ENCODE data around the gene MAP3K3.
A peak's percentile ranks its signal among the peaks of the same experiment; 100 is the strongest.

The MAP3K3 gene

GRCh38 chr17:63694229-63694949, 72.2 kb downstream of the MAP3K3 start:
- DNase-seq (ENCODE audit: low read depth): no peak

- DNase-seq (ENCODE audit: low read depth): no peak
These were observed 72.9 kb downstream of the MAP3K3 start for GRCh38 chr17:63694950-63695773.

GRCh38 chr17:63695889-63696288, 73.7 kb downstream of the MAP3K3 start:
- DNase-seq (ENCODE audit: low read depth): no peak

- DNase-seq (ENCODE audit: low read depth): no peak
These were observed 74.3 kb downstream of the MAP3K3 start for GRCh38 chr17:63696381-63696961.

GRCh38 chr17:63697341-63698286, 75.4 kb downstream of the MAP3K3 start:
- peak; percentile 65 for DNase-seq (ENCODE audit: low read depth)

GRCh38 chr17:63698381-63698885, 76.2 kb downstream of the MAP3K3 start:
- no peak for DNase-seq (ENCODE audit: low read depth)

- DNase-seq (ENCODE audit: low read depth): peak; percentile 75
These were observed 76.8 kb downstream of the MAP3K3 start for GRCh38 chr17:63698886-63699637.

- peak; percentile 75 for DNase-seq (ENCODE audit: low read depth)
These were observed 77.7 kb downstream of the MAP3K3 start, which contains the start of gene LIMD2 for GRCh38 chr17:63699638-63700527. TSS of gene LIMD2 (minus strand) at chr17:63700125. CDS start at chr17:63699298, 827 bp downstream.

GRCh38 chr17:63700528-63701455, 78.6 kb downstream of the MAP3K3 start:
- peak; percentile 32 for DNase-seq (ENCODE audit: low read depth)

GRCh38 chr17:63701456-63701820, 79.2 kb downstream of the MAP3K3 start:
- no peak for DNase-seq (ENCODE audit: low read depth)

GRCh38 chr17:63701868-63702720, 79.9 kb downstream of the MAP3K3 start:
- DNase-seq (ENCODE audit: low read depth): peak; percentile 63

- no peak for DNase-seq (ENCODE audit: low read depth)
These were observed 80.5 kb downstream of the MAP3K3 start for GRCh38 chr17:63702721-63703015.

- no peak for DNase-seq (ENCODE audit: low read depth)
These were observed 80.8 kb downstream of the MAP3K3 start for GRCh38 chr17:63703029-63703428.

- DNase-seq (ENCODE audit: low read depth): no peak
These were observed 81.5 kb downstream of the MAP3K3 start for GRCh38 chr17:63703556-63704258.

GRCh38 chr17:63704259-63704576, 82.0 kb downstream of the MAP3K3 start:
- DNase-seq (ENCODE audit: low read depth): no peak

- no peak for DNase-seq (ENCODE audit: low read depth)
These were observed 82.6 kb downstream of the MAP3K3 start for GRCh38 chr17:63704836-63705235.

- DNase-seq (ENCODE audit: low read depth): no peak
These were observed 83.4 kb downstream of the MAP3K3 start for GRCh38 chr17:63705657-63706056.

Data from activated T-cell treated with anti-CD3 and anti-CD28 coated beads for 24 hours (primary cell).